GM21390 (cell line): Measurements from ENCODE around the gene SMOC2.
"Not testable (repeated sequence)": the region's sequence is repeated elsewhere in the genome, so short reads cannot be mapped to it uniquely, and the experiment has no call there.

Source experiments
- ATAC-seq: cut with Tn5 transposase; IDR thresholded peaks from one replicate; pipeline ENCODE4 v1.9.1; 2021; ENCODE audit not compliant: unreplicated experiment

Gene SMOC2

GRCh38 chr6:168563656-168564055 lies 122.7 kb downstream of the SMOC2 start:
- ATAC-seq, result no peak

- no peak for ATAC-seq
Measured at GRCh38 chr6:168565112-168565511, 124.1 kb downstream of the SMOC2 start.

- ATAC-seq, result no peak
Measured at GRCh38 chr6:168570211-168570610, 129.2 kb downstream of the SMOC2 start.

GRCh38 chr6:168571268-168571667 lies 130.3 kb downstream of the SMOC2 start:
- no peak for ATAC-seq

GRCh38 chr6:168573276-168573835 lies 132.4 kb downstream of the SMOC2 start:
- not testable (repeated sequence) for ATAC-seq

GRCh38 chr6:168574075-168574698 lies 133.2 kb downstream of the SMOC2 start:
- no peak for ATAC-seq

GRCh38 chr6:168574699-168575195 lies 133.8 kb downstream of the SMOC2 start:
- no peak for ATAC-seq

GRCh38 chr6:168575346-168576098 lies 134.5 kb downstream of the SMOC2 start:
- no peak for ATAC-seq

GRCh38 chr6:168576388-168576787 lies 135.4 kb downstream of the SMOC2 start:
- ATAC-seq, result no peak

GRCh38 chr6:168577496-168577895 lies 136.5 kb downstream of the SMOC2 start:
- ATAC-seq, result no peak

GRCh38 chr6:168578036-168578435 lies 137.1 kb downstream of the SMOC2 start:
- no peak for ATAC-seq

- no peak for ATAC-seq
Measured at GRCh38 chr6:168581236-168581635, 140.3 kb downstream of the SMOC2 start.

- no peak for ATAC-seq
Measured at GRCh38 chr6:168581706-168582105, 140.7 kb downstream of the SMOC2 start.

GRCh38 chr6:168582571-168582981 lies 141.6 kb downstream of the SMOC2 start:
- ATAC-seq, result no peak

GRCh38 chr6:168583126-168583525 lies 142.1 kb downstream of the SMOC2 start:
- no peak for ATAC-seq

GRCh38 chr6:168583821-168584220 lies 142.8 kb downstream of the SMOC2 start:
- no peak for ATAC-seq

- ATAC-seq, result no peak
Measured at GRCh38 chr6:168584249-168584648, 143.3 kb downstream of the SMOC2 start.

- no peak for ATAC-seq
Measured at GRCh38 chr6:168584671-168585070, 143.7 kb downstream of the SMOC2 start.

- no peak for ATAC-seq
Measured at GRCh38 chr6:168585441-168585840, 144.5 kb downstream of the SMOC2 start.

GRCh38 chr6:168589275-168589674 lies 148.3 kb downstream of the SMOC2 start:
- no peak for ATAC-seq

GRCh38 chr6:168590406-168590805 lies 149.4 kb downstream of the SMOC2 start:
- ATAC-seq, result no peak

GRCh38 chr6:168596344-168596743 lies 155.4 kb downstream of the SMOC2 start:
- ATAC-seq, result no peak
